ENCODE results near the gene PITX3.
"Not testable (repeated sequence)": the region's sequence is repeated elsewhere in the genome, so short reads cannot be mapped to it uniquely, and the experiment has no call there.

The PITX3 gene

DNA sequence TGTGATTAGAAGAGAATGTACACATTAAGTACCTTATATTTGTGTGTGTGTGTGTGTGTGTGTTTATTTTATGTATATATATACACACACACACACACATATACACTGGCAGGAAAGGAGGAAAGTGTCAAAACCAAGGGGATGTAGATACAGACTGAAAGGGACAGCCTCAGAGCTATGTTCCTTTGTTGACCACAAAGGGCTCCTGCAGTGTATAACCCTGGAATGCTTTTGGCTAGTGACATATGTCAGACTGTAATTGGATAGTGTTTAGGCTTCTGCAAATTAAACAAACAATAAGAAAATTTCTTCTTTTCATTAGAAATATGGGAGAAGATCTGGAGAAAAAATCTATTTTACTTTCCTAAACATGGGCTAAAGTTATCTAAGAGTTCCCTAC, 19.9 kb upstream of the PITX3 start:
- in situ Hi-C loops (cut with MboI; ENCODE audit: low sequenced_read_pairs) = no loop called here

DNA sequence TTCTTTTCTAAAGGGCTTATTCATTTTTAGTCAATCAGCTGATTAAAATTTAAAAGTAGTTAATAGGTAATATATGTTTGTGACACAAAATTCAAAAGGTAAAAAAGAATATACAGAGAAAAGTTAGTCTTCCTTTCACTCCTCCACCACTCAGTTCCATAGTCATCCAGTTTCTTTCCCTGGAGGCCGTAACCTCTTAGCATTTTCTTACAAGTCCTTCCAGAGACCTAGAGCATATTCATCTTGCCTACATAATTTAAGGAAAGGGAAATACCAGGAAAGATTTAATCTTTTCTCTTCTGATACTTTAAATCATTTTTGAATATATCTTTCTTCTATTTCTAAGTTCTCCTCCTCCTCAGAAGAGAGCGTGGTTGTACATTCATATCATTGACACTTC, 14.1 kb upstream of the PITX3 start:
- in situ Hi-C loops (cut with MboI; ENCODE audit: low sequenced_read_pairs) = no loop called here

DNA sequence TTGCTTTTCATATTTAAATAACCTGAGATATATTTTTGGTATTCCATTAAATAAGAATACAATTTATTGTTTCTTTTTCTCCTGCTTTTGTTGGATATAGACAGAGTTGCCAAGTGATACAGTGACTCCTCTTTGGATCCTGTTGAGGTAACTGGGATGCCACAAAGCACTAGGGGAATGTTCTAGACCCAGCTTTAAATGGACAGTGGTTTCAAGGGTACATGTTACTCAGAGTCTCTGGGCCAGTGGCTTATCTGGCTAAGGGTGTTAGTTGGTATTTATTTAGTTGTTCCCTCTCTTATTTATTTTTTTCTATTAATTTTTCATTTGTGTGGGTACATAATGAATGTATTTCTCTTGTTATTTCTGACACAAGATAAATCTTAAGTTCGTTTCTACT, 13.1 kb upstream of the PITX3 start:
- in situ Hi-C loops (cut with MboI; ENCODE audit: low sequenced_read_pairs) = no loop called here

DNA sequence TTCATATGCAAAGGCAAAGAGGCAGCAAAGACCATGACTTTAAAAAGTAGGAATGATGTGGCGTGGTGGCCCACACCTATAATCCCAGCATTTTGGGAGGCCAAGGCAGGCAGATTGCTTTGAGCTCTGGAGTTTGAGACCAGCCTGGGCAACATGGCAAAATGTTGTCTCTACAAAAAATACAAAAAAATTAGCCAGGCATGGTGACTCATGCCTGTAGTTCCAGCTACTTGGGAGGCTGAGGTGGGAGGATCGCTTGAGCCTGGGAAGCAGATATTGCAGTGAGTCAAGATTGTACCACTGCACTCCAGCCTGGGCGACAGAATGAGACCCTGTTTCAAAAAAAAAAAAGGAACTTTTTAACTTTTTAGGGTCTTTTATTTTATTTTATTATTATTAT, 11.2 kb upstream of the PITX3 start:
- in situ Hi-C loops (cut with MboI; ENCODE audit: low sequenced_read_pairs) = not testable (repeated sequence)

DNA sequence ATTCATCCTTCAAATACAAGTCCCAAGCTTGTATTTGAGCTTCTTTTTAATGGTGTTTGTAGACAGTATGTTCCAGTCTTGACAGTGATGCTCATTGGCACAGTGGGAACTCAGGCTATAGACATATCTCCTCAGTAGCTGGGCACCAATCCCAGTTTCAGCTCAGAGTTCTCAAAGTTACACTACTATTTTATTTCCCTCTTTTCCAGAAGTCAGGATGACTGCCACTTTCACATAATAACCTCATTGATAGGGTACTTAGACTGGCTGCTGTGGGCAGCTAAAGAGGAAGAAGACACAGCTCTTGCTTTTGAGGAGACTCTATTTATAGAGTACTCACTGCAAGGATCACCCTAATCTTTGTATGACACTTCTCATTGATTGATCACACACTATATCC, 6.4 kb upstream of the PITX3 start:
- in situ Hi-C loops (cut with MboI; ENCODE audit: low sequenced_read_pairs) = loop anchor here (25.0 kb wide), 1 partner anchor 340 kb away; no protein-coding TSS in a partner anchor

DNA sequence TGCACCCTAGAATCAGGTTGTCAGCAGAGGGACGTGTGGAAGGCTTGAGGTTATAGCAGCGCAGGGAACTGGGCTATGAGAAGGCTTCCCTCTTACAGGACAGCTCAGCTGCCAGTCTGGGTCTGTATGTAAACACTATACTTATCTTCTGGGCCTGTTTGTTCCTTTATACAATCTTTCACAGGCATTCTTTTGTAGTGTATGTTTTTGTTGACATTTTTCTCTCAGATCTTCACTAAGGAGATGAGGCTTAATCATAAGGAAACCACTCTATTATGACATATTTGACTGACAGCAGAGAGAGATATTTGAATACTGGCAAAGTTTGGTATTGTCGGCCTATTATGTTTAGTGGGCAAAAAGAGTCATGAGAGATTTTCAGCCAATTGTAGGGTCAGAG, 4.9 kb upstream of the PITX3 start:
- in situ Hi-C loops (cut with MboI; ENCODE audit: low sequenced_read_pairs) = loop anchor here (25.0 kb wide), 1 partner anchor 341 kb away; no protein-coding TSS in a partner anchor

DNA sequence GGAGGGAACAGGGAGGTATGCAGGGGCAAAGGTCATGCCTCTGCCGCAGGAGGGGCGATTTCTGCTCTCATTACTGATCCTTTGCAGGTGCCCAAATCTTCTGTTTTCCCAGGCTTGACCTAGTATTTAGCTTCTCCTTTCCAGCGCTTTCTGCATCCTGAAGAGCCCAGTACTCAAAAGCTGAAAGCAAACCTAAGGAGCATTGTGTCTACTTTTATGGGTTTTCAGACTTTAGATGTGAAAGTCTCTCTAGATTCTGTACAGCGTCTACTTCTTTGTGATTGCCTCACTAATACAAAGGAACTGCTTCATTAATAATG, 4.6 kb upstream of the PITX3 start:
- in situ Hi-C loops (cut with MboI; ENCODE audit: low sequenced_read_pairs) = loop anchor here (25.0 kb wide), 1 partner anchor 341 kb away; no protein-coding TSS in a partner anchor

DNA sequence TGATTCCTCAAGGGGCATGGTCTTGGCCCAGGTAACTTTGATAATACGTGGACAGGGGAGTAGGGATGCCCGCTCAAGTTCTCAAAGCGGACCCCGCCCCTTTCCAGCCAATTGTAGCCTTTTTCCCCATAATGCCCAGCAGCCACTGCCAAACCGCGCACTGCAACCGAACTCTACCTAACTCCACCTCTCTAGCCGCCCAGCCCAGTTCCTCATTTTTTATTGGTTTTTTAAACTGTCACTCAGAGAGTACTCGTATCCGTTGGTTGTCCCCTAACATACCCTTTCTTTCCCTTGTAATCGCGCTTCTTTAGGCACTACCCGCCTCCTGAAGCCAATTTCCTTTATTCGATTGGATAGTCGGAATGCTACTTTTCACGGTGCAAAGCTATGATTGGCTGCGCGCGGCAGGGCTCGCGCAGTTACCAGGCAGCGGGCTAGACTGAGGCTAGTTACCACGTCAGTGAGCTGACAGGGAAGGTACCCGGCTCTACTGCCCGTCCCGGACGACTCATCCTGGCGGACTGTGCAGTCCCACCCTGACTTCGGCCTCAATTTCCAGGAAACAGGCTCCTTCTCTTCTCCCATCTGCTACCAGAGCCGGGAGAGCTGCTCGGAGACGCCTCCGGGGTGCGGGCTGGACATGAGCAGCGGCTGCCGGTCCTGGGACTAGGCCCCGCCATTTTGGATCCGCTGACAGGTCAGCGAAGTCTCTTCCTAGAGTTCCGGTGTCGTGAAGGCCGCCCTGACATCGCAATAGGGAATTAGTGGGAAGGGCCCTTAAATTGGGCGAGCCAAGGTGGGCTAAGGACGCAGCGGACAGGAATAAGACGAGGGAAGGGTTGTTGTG, 4.0 kb upstream of the PITX3 start, which contains the start of gene GBF1:
Gene GBF1 (plus strand): TSS at position 451 of the 850 bp plus-strand sequence. CDS start 13,407 bp downstream, outside the sequence.
- in situ Hi-C loops (cut with MboI; ENCODE audit: low sequenced_read_pairs) = loop anchor here (25.0 kb wide), 1 partner anchor 342 kb away; no protein-coding TSS in a partner anchor

DNA sequence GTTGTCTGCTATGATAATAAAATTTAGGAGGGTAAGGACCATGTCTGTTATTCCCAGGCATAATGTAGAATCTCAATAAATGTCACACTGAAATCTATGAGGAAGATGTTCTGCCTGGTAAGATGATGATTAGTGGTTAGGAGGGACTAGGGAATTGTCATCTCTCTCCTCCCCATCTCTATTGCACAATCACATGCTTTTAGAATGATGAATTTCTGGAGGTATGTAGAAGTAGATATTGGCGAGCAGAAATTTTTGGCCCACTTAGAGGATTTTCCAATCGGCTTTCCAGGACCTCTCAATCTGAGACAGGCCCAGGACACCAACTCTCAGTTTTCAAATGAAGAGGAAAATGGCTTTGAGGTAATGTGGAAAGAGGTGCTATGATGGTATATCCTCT, 2.0 kb upstream of the PITX3 start:
- in situ Hi-C loops (cut with MboI; ENCODE audit: low sequenced_read_pairs) = loop anchor here (25.0 kb wide), 1 partner anchor 344 kb away; no protein-coding TSS in a partner anchor

DNA sequence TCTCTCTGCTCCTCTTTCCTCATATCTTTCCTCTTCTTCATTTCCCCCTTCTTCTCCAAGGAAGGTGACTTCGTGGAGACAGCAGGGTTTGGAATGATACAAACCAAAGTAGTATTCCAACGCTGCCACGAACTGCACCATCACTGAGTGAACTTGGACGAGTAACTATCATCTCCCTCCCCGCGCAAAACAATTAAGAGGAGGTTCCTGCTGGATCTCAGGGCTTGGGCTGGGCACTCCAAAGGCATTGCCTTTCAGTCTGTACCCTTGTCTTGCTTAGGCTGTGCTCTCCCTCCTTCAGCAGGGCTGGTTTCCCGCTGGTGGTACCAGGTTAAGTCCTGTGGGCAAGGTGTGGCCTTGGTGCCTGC, 790 bp upstream of the PITX3 start:
- in situ Hi-C loops (cut with MboI; ENCODE audit: low sequenced_read_pairs) = loop anchor here (25.0 kb wide), 1 partner anchor 345 kb away; no protein-coding TSS in a partner anchor

DNA sequence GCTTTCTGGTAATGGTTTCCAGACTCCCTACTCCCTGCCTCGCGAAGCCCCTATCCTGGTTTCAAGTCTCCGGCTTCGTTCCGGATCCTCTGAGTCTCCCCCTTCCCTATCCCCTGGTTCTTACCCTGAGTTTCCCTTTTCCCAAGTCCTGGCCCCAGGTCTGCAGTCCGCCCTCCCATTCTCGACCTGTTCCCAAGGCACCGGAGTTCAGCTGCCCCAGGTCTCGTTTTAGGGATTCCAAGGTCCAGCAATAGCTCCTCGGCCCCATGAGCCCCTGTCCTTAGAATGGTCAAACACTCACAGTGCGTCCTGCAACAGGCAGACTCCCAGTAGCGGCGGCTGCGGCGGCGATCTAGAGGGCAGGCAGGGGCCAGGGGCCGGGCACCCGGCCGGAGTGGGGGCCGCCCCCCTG, 274 bp downstream of the PITX3 start:
- in situ Hi-C loops (cut with MboI; ENCODE audit: low sequenced_read_pairs) = loop anchor here (25.0 kb wide), 1 partner anchor 346 kb away; no protein-coding TSS in a partner anchor

DNA sequence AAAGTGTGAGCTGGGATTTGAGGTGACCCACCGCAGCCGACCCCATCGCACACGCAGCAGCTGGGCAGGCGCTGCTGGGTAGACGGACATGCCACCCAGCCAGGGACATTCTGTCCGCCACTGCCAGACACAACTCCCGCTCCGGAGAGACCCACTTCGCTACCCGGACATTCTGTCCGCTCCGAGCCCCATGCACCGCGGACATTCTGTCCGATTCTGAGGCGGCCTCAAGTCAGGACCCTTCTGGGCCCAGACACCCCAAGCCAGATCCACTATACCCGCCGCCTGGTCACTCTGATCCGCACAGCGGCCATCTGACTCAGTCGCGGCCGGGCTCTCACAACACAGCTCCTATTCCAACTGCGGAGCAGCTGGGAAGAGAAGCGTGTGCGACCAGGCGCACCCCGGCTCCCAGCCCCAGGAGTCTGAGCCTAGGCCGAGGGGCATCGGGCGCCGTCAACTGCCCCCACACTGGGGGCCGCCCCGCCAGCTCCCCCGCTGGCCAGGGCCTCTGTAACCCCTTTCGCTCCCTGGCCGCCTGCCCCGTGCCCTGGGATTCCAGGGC, 763 bp downstream of the PITX3 start:
- in situ Hi-C loops (cut with MboI; ENCODE audit: low sequenced_read_pairs) = loop anchor here (25.0 kb wide), 1 partner anchor 347 kb away; no protein-coding TSS in a partner anchor

DNA sequence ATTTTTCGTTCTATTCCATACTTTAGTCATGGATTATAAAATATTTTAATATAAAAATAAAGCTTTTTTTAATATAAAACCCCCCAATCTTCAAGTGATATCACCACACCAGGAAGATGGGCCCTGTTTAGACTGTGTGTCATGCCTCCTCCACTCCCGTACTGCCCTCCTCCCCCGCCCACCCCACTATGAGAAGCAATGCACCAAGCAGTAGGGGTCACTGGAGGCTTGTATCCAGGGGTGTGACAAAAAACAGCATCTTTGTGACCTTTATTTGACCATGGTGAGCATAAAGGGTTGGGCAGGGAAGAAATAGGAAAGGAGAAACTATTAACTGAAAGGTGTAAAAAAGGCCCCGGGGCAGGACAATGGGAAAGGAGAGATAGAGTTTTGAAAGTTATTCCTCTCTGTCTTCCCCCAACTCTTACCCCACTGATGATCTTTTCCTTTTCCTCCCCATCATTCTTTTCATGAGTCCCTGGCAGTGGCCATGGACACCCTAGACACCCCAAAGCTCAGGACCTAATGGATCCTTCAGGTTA, 3.5 kb downstream of the PITX3 start:
- in situ Hi-C loops (cut with MboI; ENCODE audit: low sequenced_read_pairs) = loop anchor here (10.0 to 25.0 kb wide), 2 partner anchors 117 to 350 kb away; no protein-coding TSS in a partner anchor

DNA sequence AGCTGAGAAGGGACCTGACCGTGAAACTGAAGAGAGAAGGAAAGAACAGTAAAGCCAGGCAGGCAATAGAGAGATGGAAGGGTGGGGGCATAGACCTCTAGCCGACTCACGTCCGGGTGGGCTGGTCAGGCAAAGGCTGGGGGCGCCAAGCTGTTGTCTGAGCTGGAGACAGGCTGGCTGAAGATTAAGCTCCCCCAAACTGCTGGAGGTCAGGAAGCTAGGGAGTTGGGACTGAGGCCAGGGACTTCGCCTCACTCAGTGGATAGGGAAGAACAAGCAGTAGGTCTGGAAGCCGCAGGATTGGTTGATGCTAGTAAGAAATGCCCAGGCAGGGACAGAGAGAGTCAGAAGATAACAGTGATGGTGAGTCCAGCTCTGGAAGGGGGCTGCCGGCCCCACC, 5.3 kb downstream of the PITX3 start:
- in situ Hi-C loops (cut with MboI; ENCODE audit: low sequenced_read_pairs) = loop anchor here (10.0 to 25.0 kb wide), 2 partner anchors 119 to 351 kb away; no protein-coding TSS in a partner anchor

DNA sequence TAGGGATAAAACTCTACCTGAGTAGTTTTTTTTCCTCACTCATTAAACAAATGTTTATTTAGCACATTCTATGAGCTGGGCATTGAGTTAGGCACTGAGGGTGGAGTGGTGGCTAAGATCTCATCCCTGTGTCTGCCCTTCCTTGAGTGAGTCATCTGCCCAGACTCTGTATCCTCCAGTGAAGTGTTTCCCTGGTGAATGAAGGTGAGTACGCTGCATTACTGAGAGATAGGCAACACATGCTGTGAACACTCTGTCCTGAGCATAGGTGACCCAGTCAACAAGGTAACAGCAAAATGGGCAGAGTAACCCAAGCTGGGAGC, 5.8 kb downstream of the PITX3 start:
- in situ Hi-C loops (cut with MboI; ENCODE audit: low sequenced_read_pairs) = loop anchor here (10.0 to 25.0 kb wide), 2 partner anchors 119 to 352 kb away; no protein-coding TSS in a partner anchor

DNA sequence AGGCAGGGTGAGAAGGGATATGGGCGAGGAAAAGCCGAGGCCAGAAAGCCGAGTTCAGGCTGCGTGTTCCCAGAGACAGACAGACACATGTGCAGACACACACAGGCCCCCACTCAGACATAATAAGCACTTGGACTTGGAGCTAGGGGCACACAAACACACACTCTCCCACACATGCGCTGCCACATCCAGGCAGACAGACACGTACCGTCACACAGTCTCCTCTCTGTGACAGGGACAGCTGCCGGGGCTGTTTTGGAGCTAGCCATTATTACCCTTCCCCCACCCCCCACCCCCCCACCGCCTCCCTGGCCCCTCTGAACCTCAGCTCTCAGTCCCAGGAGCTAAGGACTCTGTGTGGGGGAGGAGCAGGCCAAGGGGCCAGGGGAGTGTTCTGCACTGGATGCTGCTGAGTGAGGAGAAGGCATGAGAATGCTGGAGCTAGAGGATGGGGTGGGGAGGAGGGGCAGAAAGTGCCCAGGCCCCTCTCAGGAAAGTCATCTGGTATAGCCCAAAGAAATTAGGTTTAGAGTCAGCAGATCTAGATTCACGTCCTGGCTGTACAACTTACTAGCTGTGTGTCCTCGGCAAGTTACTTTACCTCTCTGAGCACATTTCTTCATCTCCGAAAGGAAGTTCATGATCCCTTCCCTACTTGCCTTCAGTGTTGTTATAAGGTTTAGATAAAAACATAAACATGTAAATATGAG, 6.3 kb downstream of the PITX3 start:
- in situ Hi-C loops (cut with MboI; ENCODE audit: low sequenced_read_pairs) = loop anchor here (10.0 to 25.0 kb wide), 2 partner anchors 120 to 352 kb away; no protein-coding TSS in a partner anchor

DNA sequence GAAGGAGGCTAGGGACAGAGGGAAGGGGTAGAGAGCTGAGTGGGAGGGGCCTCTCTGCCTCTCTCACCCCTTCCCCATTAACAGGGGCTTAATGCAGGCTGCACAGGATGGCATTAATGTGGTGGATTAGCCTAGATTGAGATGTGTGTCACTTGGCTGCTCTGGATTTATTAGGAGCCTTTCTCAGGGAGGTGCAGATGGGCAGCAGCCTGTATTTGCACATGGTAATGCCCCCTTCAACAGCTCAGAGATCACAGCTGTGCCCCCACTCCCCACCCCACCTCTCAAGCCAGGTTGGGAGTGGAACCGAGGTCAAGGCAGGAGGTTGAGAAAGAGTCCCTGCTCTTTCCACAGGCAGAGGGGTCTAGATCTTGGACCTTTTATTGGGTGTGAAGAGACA, 7.3 kb downstream of the PITX3 start:
- in situ Hi-C loops (cut with MboI; ENCODE audit: low sequenced_read_pairs) = loop anchor here (10.0 to 25.0 kb wide), 2 partner anchors 121 to 353 kb away; no protein-coding TSS in a partner anchor

DNA sequence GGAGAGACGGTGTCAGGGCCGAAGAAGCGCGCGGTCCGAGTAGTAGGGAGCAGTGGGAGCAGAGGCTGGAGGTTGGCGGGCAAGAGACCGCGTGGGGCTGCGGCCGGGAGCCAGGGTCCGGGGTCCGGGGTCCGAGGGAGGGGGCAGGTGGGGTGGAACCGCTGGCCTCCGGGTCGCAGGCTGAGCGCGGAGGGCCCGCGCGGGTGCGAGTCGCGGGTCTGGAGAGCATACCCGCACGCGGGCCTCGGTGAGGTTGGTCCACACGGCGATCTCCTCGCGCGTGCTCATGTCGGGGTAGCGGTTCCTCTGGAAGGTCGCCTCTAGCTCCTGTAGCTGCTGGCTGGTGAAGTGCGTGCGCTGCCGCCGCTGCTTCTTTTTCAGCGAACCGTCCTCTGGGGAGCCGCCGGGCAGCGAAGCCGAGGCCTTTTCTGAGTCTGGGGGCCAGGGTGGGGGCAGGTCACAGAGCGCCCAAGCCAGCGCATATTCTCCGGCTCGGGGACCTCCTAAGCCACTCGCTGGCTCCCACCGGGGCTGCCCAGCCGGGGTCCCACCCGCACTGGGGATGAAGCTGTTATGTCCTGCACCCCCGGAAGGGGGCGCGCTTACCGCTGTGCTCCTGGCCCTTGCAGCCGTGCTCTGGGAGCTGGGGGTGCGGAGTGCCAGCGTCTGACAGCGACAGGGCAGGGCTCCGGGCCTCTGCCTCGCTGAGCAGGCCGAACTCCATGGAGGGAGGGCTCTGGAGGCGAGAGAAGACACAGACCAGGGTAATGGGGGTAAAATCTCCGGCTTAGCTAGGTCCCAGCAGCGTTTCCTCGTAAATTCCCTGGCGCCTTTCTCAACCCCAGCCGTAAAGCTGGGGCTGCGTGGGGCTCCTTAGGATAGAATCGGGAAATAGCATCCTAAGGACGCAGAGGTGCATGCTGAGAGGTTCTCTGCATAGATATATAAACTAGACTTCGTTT, 9.7 kb downstream of the PITX3 start:
- in situ Hi-C loops (cut with MboI; ENCODE audit: low sequenced_read_pairs) = loop anchor here (10.0 to 25.0 kb wide), 2 partner anchors 123 to 356 kb away; no protein-coding TSS in a partner anchor

DNA sequence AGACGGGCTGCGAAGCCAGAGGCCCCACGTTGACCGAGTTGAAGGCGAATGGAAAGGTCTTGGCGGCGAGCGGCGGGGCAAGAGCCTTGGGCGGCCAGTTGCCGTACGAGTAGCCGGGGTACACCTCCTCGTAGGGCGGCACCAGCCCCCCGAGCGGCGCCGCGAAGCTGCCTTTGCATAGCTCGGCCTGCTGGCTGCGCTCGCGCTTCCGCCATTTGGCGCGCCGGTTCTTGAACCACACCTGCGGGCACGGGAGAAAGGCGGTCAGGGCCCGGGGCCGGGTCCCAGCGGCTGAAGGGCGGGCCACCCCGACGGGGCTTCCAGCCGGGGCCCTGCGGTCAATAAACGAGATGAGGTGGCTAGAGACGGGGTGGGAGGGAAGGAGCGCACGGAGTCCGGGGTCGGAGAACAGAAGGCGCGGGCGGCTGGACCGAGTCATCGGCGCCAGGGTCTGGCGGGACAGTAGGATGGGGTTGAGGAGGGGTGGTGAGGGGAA, 10.4 kb downstream of the PITX3 start:
- in situ Hi-C loops (cut with MboI; ENCODE audit: low sequenced_read_pairs) = loop anchor here (10.0 to 25.0 kb wide), 2 partner anchors 124 to 356 kb away; no protein-coding TSS in a partner anchor
